Muscle layer of colon (tissue), 2 donors: Measurements from ENCODE around the gene MEP1A.
"Not testable (repeated sequence)": the region's sequence is repeated elsewhere in the genome, so short reads cannot be mapped to it uniquely, and the experiment has no call there.

Experiments used
- H3K27ac ChIP-seq: one replicate; pipeline ENCODE4 v1.7.0; 2013; ENCODE audit warnings: low read depth, mild to moderate bottlenecking, low read length, moderate library complexity
- H3K27me3 ChIP-seq, 2 donors: one replicate each; pipeline ENCODE4 v1.7.0; 2013; ENCODE audit warnings: low read length in 2 of 2, mild to moderate bottlenecking in 2 of 2; ENCODE audit not compliant: insufficient read depth in 2 of 2, control insufficient read depth in 1 of 2
- H3K36me3 ChIP-seq: one replicate; pipeline ENCODE4 v1.7.0; 2013; ENCODE audit warnings: mild to moderate bottlenecking, low read length; ENCODE audit not compliant: insufficient read depth
- H3K4me1 ChIP-seq: one replicate; pipeline ENCODE4 v1.7.0; 2013; ENCODE audit warnings: mild to moderate bottlenecking, low read length; ENCODE audit not compliant: insufficient read depth
- H3K4me3 ChIP-seq, 2 donors: one replicate each; pipeline ENCODE4 v1.7.0; 2013; ENCODE audit warnings: low read length in 2 of 2, low read depth in 1 of 2, mild to moderate bottlenecking in 1 of 2, moderate library complexity in 1 of 2
- H3K9ac ChIP-seq: one replicate; pipeline ENCODE4 v1.7.0; 2013; ENCODE audit warnings: low read length
- H3K9me3 ChIP-seq: one replicate; pipeline ENCODE4 v1.7.0; 2013; ENCODE audit warnings: mild to moderate bottlenecking, low read length
- donor health status: abdominal sarcoma.
- donor health status: Adenocarcinoma of cecum.

MEP1A gene

GRCh38 chr6:46793138-46793537 is at the start of gene MEP1A:
TSS of gene MEP1A (plus strand) at chr6:46793389. CDS start at chr6:46793399, 10 bp downstream.
- Histone ChIP-seq H3K9ac (no peak within 1 kb of the TSS), H3K36me3 (no peaks in the 10 kb centered on the region), H3K27ac (no peak within 1 kb of the TSS)

GRCh38 chr6:46743425-46744158 is 49.6 kb upstream of the MEP1A start:
- no peak overlapping the region for H3K9ac ChIP-seq
- no peaks in the 10 kb centered on the region for H3K36me3 ChIP-seq
- H3K27me3 ChIP-seq = no peaks in the 10 kb centered on the region
- H3K9me3 ChIP-seq = no peaks in the 10 kb centered on the region
- no peak overlapping the region for H3K27ac ChIP-seq
- no peak overlapping the region for H3K4me3 ChIP-seq
- H3K4me1 ChIP-seq = no peaks in the 10 kb centered on the region

More at GRCh38 chr6:46793138-46793537, at the start of gene MEP1A:
- no peak within 1 kb of the TSS for H3K4me3 ChIP-seq
- H3K9me3 ChIP-seq = no peaks in the 10 kb centered on the region
- no peaks in the 10 kb centered on the region for H3K27me3 ChIP-seq
- H3K4me1 ChIP-seq = no peaks in the 10 kb centered on the region

GRCh38 chr6:46744159-46744725 is 48.9 kb upstream of the MEP1A start:
- H3K27ac ChIP-seq, H3K9me3 ChIP-seq, H3K4me3 ChIP-seq, H3K4me1 ChIP-seq, H3K27me3 ChIP-seq, H3K9ac ChIP-seq, H3K36me3 ChIP-seq: not testable (repeated sequence)

- H3K27ac ChIP-seq = no peak overlapping the region
- H3K9me3 ChIP-seq = no peaks in the 10 kb centered on the region
- no peak overlapping the region for H3K9ac ChIP-seq
- no peaks in the 10 kb centered on the region for H3K36me3 ChIP-seq
- H3K4me3 ChIP-seq = no peak overlapping the region
- H3K27me3 ChIP-seq = no peaks in the 10 kb centered on the region
- H3K4me1 ChIP-seq = no peaks in the 10 kb centered on the region
These were observed 47.2 kb upstream of the MEP1A start for GRCh38 chr6:46745973-46746372.

- Histone ChIP-seq H3K27me3 (no peaks in the 10 kb centered on the region), H3K9me3 (no peaks in the 10 kb centered on the region), H3K27ac (no peak within 1 kb of the TSS)
These were observed 46.5 kb upstream of the MEP1A start, which contains the start of gene ANKRD66 for GRCh38 chr6:46746696-46747095. TSS of gene ANKRD66 (plus strand) at chr6:46746933. CDS start at chr6:46751949, 5,016 bp downstream.

GRCh38 chr6:46748940-46749503 is 44.2 kb upstream of the MEP1A start:
- Histone ChIP-seq H3K4me3 (no peak overlapping the region), H3K27ac (no peak overlapping the region), H3K9ac (no peak overlapping the region), H3K27me3 (no peaks in the 10 kb centered on the region), H3K36me3 (no peaks in the 10 kb centered on the region), H3K4me1 (no peaks in the 10 kb centered on the region), H3K9me3 (no peaks in the 10 kb centered on the region)

More at GRCh38 chr6:46746696-46747095, 46.5 kb upstream of the MEP1A start, which contains the start of gene ANKRD66:
- Histone ChIP-seq H3K4me1 (no peaks in the 10 kb centered on the region), H3K36me3 (no peaks in the 10 kb centered on the region), H3K9ac (no peak within 1 kb of the TSS), H3K4me3 (no peak within 1 kb of the TSS)

GRCh38 chr6:46749731-46750130 is 43.5 kb upstream of the MEP1A start:
- H3K9ac ChIP-seq = no peak overlapping the region

GRCh38 chr6:46751658-46752057 is 41.5 kb upstream of the MEP1A start:
- no peak overlapping the region for H3K27ac ChIP-seq
- no peaks in the 10 kb centered on the region for H3K36me3 ChIP-seq
- H3K4me1 ChIP-seq = no peaks in the 10 kb centered on the region
- no peak overlapping the region for H3K9ac ChIP-seq
- H3K4me3 ChIP-seq = no peak overlapping the region
- H3K27me3 ChIP-seq = no peaks in the 10 kb centered on the region
- H3K9me3 ChIP-seq = no peaks in the 10 kb centered on the region

More at GRCh38 chr6:46749731-46750130, 43.5 kb upstream of the MEP1A start:
- H3K27me3 ChIP-seq = no peaks in the 10 kb centered on the region
- no peak overlapping the region for H3K4me3 ChIP-seq
- no peaks in the 10 kb centered on the region for H3K4me1 ChIP-seq
- H3K27ac ChIP-seq = no peak overlapping the region
- H3K36me3 ChIP-seq = no peaks in the 10 kb centered on the region
- no peaks in the 10 kb centered on the region for H3K9me3 ChIP-seq

GRCh38 chr6:46755865-46756264 is 37.3 kb upstream of the MEP1A start:
- H3K9me3 ChIP-seq = no peaks in the 10 kb centered on the region
- no peak overlapping the region for H3K9ac ChIP-seq
- no peak overlapping the region for H3K4me3 ChIP-seq
- H3K27ac ChIP-seq = no peak overlapping the region
- no peaks in the 10 kb centered on the region for H3K27me3 ChIP-seq
- no peaks in the 10 kb centered on the region for H3K36me3 ChIP-seq
- no peaks in the 10 kb centered on the region for H3K4me1 ChIP-seq

- Histone ChIP-seq H3K9me3 (no peaks in the 10 kb centered on the region), H3K9ac (no peak overlapping the region), H3K27ac (no peak overlapping the region), H3K36me3 (no peaks in the 10 kb centered on the region), H3K27me3 (no peaks in the 10 kb centered on the region), H3K4me3 (no peak overlapping the region), H3K4me1 (no peaks in the 10 kb centered on the region)
These were observed 36.5 kb upstream of the MEP1A start for GRCh38 chr6:46756469-46757213.

GRCh38 chr6:46757214-46757596 is 36.0 kb upstream of the MEP1A start:
- Histone ChIP-seq H3K4me1 (no peaks in the 10 kb centered on the region), H3K27ac (no peak overlapping the region), H3K9me3 (no peaks in the 10 kb centered on the region), H3K27me3 (no peaks in the 10 kb centered on the region), H3K4me3 (no peak overlapping the region), H3K9ac (no peak overlapping the region), H3K36me3 (no peaks in the 10 kb centered on the region)
